Stimulated activated CD8-positive, alpha-beta memory T cell treated with anti-CD3 and anti-CD28 coated beads, Interleukin-4, amount 100 ng/mL, for 24 hours (primary cell): ENCODE measurements around the gene RASSF8.

Experiments used
- DNase-seq: peaks from one replicate; pipeline ENCODE4 v3.0.0-alpha.2; 2020; ENCODE audit warnings: low read depth

RASSF8 gene

DNA sequence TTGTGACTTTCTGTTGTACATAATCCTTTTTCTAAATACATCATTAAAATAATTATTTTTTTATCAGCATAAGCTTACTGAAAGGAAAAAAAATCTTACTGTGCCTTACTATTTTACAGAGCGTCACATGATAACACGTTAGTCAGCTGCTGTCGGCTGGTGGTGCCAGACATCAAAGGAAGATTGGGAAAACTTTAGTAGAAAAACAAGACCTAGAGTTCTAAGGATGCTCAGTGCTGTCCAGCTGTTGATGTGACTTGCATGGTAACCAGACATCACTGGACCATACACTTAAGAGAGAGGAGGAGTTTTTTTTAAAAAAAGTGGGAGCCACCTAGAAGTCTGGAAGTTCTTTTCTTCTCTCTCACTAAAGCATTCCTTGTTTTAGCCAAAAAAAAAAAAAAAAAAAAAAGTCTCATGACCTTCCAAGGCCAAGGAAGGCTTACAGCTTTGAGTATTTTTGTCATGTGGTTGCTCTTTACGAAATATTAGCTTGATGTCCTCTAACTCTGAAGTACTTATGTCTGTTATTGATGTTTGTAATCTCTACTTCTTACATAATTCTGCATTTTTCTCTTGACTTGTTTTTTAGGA, 4.5 kb downstream of the RASSF8 start:
- no peak for DNase-seq

DNA sequence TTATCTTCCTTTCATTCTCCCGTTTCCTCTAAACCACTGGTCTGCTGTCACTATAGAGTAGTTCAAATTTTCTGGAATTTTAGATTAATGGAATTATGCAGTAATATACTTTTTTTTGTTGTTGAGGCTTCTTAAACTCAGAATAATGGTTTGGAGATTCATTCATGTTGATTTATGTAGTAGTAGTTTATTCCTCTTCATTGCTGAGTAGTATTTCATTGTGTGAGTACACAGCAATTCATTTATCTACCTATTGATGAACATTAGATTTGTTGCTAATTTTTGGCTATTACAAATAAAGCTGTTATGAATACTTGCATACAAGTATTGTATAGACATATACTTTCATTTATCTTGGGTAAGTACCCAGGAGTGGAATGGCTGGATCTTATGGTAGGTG, 7.2 kb downstream of the RASSF8 start:
- DNase-seq = no peak

DNA sequence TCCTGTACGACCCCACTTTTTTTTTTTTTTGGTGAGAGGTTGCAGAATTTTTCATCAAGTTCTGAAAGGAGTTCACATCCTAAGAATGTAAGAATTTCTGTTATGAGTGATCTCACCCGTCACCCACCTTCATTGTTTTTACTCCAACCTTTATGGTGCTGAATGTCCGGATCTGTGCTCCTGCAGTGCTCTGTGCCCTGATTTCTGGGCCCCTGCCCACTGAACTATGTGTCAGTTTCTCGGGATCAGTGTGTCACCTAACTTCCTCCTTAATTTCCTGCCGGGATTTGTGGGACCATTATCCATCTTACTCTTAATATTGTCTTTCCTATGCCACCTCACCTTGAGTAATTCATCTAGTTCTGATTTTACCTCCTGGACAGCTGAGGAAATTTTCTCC, 11.6 kb downstream of the RASSF8 start:
- no peak for DNase-seq

DNA sequence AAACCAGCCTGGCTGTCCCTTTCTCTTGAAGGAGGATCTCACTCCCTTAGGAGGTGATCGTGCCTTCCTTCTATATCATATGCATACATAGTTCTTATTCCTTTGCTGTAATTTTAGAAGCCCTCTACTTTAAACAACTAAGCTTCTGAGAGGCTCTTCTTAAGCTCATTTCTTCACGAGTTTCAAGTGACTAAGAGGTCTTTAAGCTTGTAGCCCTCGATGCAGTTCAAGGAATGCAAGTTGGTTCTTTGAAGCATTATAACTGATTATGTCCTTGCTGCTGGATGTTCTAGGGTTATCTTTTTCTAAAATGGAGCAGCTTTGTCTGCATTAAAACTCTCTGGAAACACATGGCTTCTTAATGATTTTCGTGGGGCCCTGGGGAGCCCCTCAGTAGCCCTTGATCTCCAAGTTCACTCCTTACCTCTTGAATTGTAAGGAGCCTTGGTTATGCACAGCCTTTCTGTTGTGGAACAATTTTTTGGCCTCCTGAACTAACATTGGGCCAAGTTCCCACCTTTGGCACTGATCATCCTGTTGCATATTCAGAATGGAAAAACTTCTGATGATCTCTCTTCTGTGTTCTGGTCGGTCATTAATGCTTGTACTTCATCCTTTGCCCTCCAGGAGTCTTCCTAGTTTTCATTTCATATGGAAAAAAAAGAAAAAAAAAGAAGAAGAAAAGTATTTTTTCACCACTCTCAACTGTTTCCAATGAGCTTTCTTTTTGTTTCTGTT, 12.6 kb downstream of the RASSF8 start:
- no peak for DNase-seq

DNA sequence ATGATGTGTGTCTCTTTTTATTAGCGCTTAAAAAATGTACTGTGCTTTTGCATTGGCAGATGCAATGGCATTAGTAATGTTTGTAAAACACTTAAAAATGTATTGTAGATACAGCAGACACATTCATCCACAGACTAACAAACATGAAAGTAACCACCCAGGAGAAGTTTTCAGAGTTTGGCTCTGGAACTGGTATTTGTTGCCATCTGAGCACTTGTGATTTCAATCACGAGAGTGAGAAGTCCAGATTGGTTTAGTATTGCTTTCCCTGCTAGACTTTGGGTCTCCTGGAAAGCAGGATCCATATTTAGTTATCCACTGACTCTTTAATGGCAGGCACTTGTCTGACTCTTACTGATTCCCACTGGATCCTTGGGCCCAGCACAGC, 13.2 kb downstream of the RASSF8 start:
- DNase-seq = no peak

DNA sequence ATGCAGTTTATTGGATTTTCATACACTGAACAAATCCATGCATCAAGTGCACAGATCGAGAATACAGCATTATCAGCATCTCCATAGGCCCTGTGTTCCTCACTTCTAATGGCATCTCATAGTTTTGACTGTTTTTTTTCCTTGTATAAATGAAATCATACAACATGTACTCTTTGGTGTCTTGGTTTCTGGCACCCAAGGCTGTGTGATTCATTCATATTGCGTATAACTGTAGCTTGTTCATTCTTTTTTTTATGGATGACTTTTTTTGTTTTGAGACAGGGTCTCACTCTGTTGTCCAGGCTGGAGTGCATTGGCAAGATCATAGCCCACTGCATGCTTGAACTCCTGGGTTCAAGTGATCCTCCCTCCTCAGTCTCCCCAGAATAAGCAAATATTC, 14.3 kb downstream of the RASSF8 start:
- DNase-seq = no peak

DNA sequence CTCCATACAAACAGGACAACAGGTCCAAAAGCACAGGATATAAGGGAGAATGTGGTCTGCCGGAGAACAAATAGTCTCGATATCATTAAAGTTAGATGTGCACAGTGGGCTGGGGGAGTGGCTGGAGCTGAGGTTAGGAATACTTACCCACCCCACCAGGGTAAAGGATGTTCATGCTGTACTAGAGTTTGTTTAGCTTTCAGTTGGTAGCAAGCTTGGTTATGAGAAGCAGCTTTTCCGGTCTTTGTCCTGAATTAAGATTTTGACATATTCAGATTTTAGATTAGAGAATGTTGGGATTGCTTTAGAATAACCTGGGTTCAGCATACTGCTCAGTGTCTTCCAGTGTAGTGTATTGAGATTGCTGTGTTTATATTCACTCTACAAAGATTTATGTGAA, 16.7 kb downstream of the RASSF8 start:
- no peak for DNase-seq

DNA sequence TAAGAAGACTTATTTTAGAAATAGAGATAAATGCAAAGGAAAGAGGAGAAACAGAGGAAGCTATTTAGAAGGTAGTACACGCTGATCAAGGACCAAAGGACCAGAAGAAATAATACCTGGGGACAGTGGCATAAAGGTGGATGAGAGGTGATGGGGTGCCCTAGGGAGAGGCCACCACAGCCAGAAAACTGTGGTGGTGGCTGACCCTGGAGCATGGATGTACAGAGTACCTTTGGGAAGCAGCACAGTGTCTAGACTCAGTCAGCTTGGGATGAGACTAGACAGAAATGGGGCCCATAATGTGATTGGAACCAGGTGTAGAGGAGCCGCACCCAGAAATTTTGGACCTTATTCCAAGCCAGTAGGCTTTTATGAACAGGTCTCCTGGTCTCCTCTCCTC, 17.2 kb downstream of the RASSF8 start:
- DNase-seq = no peak

DNA sequence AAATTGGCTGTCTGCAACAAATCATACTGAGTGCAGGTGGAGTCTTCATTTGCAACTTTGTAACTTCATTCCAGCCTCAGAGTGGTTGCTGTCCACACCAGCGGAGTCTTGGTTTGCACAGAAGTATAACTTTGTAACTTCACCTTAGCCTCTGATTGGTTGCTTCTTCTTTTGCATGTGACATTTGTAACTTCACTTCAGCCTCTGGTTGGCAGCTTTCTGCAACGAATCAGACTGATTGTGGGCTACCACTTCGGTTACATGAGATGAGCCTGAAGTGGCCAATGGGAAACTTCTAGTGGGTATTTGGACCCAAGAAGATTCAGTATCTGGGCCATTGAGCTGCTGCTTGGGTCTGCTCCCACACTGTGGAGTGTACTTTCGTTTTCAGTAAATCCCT, 17.8 kb downstream of the RASSF8 start:
- DNase-seq = no peak

DNA sequence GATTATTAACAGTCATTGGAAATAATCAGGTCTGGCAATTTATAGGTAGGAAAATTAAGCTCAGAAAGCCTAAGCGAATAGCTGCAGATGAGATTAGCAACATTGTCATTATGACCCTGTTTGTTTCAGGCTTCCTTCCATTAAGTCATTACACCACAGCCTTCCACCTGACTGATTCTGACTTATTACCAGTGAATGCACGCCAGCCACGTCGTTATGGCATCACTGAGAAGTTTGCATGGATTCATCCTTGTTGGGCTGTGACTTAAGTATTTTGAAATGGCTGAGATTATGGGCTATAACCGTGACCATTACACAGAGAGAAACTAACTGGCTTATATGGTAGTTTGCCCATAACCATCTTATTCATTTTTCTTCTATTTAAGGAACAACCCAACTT, 18.6 kb downstream of the RASSF8 start:
- no peak for DNase-seq

DNA sequence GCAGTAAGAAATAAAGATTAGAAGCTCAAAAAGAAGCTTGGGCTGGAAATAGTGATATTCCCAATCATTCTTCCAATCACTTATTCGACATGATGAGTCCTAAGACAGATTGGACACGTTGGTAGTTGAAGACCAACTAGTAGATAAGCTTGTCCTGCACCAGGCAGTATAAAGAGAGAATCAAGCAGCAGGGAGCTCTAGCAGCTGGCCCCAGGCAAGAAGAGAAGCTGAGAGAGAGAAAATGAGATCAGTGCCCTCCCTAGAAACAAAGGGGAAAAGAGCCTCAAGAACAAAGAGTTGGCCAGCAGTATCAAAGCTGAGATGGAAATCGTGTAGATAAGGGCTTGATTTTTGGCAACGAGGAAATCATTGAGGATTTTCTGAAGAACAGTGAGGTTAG, 20.6 kb downstream of the RASSF8 start:
- no peak for DNase-seq

DNA sequence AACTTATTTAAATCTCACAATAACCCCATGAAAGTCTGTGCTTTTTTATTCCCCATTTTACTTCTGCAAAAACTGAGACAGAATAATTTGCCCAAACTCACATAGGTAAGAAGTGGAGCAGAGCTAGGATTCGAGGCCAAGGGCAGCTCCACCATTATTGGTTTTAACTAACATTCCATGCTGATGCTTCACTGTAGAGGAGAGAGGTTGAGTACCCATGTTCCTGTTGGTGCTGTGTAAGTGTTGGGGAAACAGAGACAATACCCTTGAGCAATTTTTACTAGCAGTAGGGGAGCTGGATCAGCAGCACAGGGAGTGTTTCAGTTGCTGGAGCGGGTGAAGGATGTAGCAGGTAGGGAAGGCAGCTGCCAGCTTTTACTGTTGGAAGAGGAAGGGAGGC, 21.1 kb downstream of the RASSF8 start:
- DNase-seq = no peak

DNA sequence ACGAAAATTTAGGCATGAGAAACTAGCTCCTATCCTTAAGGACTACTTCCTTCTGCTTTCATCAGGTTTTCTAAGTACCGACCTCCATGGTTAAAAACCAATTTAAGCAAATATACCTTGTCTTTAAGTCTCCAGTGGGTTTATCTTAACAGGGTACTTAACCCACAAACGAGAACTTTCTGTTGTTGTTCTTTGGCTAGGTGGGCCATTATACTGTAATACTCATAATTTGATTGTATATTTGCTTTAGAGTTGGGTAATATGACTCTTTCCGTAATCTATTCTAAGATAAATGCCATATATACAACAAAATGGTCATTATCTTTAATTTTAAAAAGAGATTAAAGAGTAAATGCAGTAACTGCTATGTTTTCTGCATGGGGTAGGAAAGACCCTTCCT, 21.6 kb downstream of the RASSF8 start:
- DNase-seq = no peak

DNA sequence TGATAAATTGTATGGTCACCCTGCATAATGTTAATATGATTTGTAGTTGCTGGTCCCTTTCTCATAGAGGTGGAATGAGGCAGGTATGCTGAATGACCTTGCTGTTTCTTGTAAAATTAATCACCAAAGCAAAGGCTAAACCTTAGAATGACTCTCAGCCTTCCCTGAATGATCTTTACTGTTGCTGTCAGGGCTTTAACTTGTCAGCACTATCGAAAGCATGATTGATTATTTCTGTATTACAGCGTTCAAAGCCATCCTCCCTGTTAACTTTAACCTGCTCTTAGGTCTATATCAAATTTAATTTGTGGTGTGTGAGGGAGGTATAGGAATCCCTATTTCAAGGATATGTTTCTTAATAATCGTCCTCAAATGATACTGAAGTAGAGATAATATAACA, 23.1 kb downstream of the RASSF8 start:
- DNase-seq = no peak

DNA sequence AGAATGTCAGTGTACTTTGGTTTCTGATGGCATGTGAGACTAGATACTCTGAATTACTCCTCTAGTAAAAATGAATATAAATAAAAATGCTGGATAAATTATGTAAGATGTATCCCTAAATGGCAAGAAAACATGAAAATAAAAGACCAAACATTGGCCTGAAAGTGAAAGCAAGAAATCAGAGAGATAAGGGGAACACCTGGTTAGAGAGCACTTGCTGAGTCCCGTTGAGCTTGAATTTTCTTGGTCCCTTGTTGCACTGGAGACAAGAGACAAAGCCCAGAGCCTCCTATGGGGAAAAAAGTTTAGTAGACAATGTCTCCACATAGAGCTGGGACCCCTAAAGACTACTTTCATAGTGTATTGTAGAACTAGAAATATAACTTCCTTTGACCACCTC, 23.9 kb downstream of the RASSF8 start:
- DNase-seq = no peak

DNA sequence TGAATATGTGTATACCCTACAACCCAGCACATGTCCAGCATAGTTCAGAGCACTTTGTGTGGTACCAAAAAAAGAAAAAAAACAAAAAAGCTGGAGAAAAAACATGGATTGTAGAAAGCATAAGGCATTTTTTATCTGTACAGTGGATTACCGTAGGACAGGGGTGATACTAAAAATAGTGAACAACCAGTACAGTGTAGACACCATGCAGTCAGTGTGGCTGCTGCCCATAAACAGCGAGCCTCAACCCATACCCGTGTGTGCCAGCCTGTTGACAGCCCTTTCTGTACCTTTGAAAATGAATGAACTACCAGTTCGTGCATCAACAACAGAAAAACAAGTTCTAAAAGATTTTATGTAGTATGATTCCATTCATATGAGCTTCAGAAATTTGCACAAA, 25.1 kb downstream of the RASSF8 start:
- DNase-seq = no peak

DNA sequence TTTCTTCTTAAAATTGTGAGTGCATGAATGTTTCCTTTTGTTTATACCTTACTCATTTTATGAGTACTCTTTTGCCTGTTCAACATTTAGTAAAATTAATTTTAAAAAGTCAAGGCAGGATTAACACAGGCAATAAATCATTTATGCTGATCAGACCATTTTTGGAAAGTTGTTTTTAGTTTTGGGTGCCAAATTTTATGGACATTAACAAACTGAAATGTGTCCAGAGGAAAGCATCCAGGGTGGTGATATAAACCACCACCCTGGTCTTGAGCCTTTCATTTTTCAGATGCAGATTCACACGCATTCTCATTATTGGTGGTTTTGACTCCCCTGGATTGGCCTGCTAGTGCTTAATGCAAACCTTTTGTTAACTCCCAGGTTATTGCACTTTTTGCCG, 26.3 kb downstream of the RASSF8 start:
- no peak for DNase-seq

DNA sequence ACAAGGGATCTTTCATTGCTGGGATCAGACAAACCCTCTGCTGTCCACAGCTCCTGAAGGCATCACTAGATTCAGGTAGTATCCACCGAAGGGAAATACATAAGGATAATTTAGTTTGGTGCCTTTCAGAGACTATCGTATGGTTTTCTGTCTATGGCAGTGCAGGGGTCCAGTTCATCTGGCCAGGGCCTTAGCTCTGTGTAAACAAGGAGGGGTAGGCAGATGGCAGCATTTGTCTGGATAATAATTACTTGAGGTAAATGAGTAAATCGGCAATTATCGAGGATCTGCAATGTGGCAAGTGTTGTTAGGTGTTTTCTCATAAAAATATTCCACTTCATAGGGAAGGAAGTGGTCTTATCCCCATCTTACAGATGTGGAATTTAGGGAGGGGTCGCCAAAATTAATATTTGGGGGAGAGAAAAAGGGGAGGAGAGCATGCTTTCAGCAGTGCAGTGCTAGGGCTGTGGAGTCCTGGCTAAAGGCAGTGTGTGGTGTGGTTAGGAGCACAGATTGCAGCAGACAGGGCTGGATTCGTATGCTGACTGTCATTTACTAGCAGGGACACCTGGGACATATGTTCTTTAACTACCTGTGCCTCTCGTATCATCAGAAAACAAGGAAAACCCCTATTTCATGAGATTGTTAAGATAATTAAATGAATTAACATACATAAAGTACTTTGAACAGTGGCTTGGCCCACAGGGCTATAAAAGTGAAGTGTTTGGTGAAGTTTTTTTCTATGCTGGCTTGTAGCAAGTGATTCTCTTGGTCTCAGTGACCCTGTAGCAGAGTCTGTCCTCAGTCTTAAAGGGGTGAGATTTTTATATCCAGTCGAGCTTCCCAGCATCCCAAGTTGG, 27.1 kb downstream of the RASSF8 start:
- no peak for DNase-seq

DNA sequence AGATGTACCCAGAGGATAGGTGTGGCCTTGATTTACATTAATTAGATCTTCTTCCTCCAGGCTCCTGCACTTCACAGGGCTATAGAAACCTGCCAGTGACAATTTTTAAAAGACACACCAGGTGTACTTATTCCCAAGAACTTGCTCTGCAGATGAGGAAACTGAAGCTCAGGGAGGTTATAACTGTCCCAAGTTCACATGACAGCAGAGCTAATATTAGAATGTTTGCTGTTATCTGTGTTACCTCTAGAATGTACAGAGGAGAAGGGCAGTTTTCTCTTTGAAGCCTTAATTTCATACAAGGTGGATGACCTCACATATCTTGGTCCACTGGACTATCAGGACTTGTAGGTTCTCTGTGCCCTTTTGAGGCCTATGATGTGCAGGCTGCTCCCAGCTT, 27.7 kb downstream of the RASSF8 start:
- no peak for DNase-seq

DNA sequence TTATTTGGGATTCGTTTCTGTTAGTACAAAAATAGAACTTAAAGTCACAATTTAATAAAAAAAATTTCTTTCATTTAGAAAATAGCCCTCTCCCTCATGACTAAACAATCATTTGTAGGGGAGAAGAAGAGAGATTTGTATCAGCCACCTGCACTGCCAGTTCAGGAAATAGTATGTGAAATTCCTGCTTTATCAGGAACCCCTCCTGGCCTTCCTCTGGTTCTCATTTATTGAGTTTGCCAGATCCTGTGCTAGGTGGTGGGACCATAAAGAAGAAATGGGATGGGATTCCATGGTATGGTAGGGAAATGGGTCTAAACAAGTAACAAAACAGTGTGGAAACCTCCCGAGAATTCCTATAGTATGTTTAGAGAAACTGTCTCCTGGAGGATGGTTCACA, 30.0 kb downstream of the RASSF8 start:
- DNase-seq = no peak

DNA sequence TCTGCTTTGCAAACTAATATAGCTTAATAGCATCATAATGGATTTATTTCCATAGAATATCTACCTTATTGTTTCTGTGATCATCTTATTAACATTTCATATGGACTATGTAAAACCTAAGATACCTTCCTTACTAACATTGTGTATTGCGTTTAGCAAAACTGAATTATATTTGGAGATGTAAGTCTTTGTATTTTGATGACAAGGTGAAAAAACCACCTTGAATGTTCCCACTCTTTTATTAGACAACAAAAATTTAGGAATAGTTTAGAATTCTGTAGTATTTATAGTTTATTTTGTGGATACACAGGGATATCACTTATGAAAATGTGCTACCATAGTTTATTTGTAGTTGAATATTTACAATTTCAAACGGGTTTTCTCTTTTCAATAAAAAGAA, 32.0 kb downstream of the RASSF8 start:
- DNase-seq = no peak

DNA sequence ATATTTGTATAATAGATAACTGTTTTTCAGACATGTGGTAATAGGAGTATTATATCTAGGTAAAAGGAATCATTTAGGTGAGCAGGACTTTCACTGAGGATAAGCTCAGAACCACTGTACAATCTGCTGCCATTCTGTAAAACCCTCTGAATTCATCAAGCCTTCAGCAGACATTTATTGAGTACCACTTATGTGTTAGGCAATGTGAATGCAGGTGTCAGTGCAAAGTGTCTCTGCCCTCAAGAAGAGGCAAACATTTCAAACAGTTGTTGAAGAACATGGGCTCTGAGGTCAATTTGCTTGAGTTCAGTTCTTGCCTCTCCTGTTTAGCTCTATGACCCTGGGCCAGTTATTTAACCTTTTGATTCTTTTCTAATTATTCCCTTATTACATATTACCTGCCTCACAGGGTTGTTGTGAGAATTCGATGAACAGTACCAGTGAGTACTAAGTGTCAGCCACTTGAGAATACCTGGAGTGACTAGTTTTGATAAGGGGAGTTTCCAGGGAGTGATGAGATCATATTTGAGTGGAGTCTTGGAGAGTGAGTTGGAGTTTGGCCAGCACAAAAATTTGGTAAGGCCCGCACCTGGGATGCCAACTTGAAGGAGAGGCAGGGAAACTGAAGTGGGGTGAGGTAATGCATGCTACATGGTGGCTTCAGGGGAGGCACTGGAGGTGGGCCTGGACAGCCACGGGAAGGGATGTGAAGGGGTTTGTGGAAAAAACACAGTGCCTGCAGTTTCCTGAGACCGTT, 33.7 kb downstream of the RASSF8 start:
- DNase-seq = no peak
